Astrocyte (in vitro differentiated cells and primary cell): ENCODE measurements around the gene FAM193B. TPM values are rescaled to one million over a fixed set of nuclear protein-coding genes. Genes with fewer than 3 reads are reported as not detected.
"Not testable (repeated sequence)": the region's sequence is repeated elsewhere in the genome, so short reads cannot be mapped to it uniquely, and the experiment has no call there.

Experiments used
- DNase-seq: peaks from one replicate; pipeline ENCODE4 v3.0.0-alpha.2; 2010; ENCODE audit warnings: low read depth
- FAIRE-seq: peaks from 2 replicates; lab custom pipeline; 2011; peaks lifted over from hg19 to GRCh38; lab: Jason Lieb, UNC
- H2AFZ ChIP-seq: 2 replicates; pipeline ENCODE4 v1.6.0; 2012; ENCODE audit warnings: low read depth, low read length, inconsistent platforms
- H3K27ac ChIP-seq: 2 replicates; pipeline ENCODE4 v1.5.1; 2011; ENCODE audit warnings: low read depth, low read length, inconsistent platforms
- H3K27me3 ChIP-seq: 2 replicates; pipeline ENCODE4 v1.6.0; 2011; ENCODE audit warnings: low read length, inconsistent platforms; ENCODE audit not compliant: insufficient read depth
- H3K36me3 ChIP-seq: 2 replicates; pipeline ENCODE4 v1.5.1; 2011; ENCODE audit warnings: low read length, inconsistent platforms; ENCODE audit not compliant: insufficient read depth
- H3K4me1 ChIP-seq: 2 replicates; pipeline ENCODE4 v1.5.1; 2011; ENCODE audit warnings: low read length, inconsistent platforms; ENCODE audit not compliant: insufficient read depth
- H3K4me2 ChIP-seq: 2 replicates; pipeline ENCODE4 v1.6.0; 2012; ENCODE audit warnings: low read length, inconsistent platforms
- H3K4me3 ChIP-seq: 2 replicates; pipeline ENCODE4 v1.5.1; 2011; ENCODE audit warnings: low read depth, mild to moderate bottlenecking, low read length, inconsistent platforms; ENCODE audit not compliant: insufficient read depth
- H3K79me2 ChIP-seq: 2 replicates; pipeline ENCODE4 v1.6.0; 2012; ENCODE audit warnings: mild to moderate bottlenecking, low read length, inconsistent platforms; ENCODE audit not compliant: insufficient read depth
- H3K9ac ChIP-seq: 2 replicates; pipeline ENCODE4 v1.6.0; 2012; ENCODE audit warnings: mild to moderate bottlenecking, low read length, inconsistent platforms
- H3K9me3 ChIP-seq: 2 replicates; pipeline ENCODE4 v1.5.1; 2012; ENCODE audit warnings: low read depth, mild to moderate bottlenecking, low read length, inconsistent platforms; ENCODE audit not compliant: insufficient read depth
- H4K20me1 ChIP-seq: 2 replicates; pipeline ENCODE4 v1.6.0; 2012; ENCODE audit warnings: low read length, inconsistent platforms; ENCODE audit not compliant: insufficient read depth
- H3K27ac Mint-ChIP-seq: one replicate; pipeline ENCODE4 v1.8.0; 2021; ENCODE audit warnings: mild to moderate bottlenecking, mixed read lengths; ENCODE audit not compliant: unreplicated experiment
- H3K27me3 Mint-ChIP-seq: one replicate; pipeline ENCODE4 v1.8.0; 2021; ENCODE audit warnings: low read depth, mixed read lengths; ENCODE audit not compliant: unreplicated experiment
- H3K36me3 Mint-ChIP-seq: one replicate; pipeline ENCODE4 v1.8.0; 2021; ENCODE audit warnings: low read depth, mixed read lengths; ENCODE audit not compliant: unreplicated experiment
- H3K4me1 Mint-ChIP-seq: one replicate; pipeline ENCODE4 v1.8.0; 2021; ENCODE audit warnings: low read depth, mixed read lengths; ENCODE audit not compliant: unreplicated experiment
- H3K4me3 Mint-ChIP-seq: one replicate; pipeline ENCODE4 v1.8.0; 2021; ENCODE audit warnings: mild to moderate bottlenecking, moderate library complexity, mixed read lengths; ENCODE audit not compliant: unreplicated experiment
- H3K9me3 Mint-ChIP-seq: one replicate; pipeline ENCODE4 v1.8.0; 2021; ENCODE audit warnings: mild to moderate bottlenecking, mixed read lengths; ENCODE audit not compliant: unreplicated experiment
- EZH2 ChIP-seq: IDR thresholded peaks from 2 replicates; pipeline ENCODE4 v1.6.1; 2012; ENCODE audit warnings: mild to moderate bottlenecking, low read length, inconsistent platforms; ENCODE audit not compliant: insufficient read depth
- total RNA-seq: library from RNA; stranded (reverse); gene quantifications from 2 replicates; pipeline ENCODE4 v1.2.1, GENCODE V29; 2021
- TF ChIP-seq, protein P1 (sequence below): IDR thresholded peaks from 2 replicates; pipeline ENCODE4 v1.5.1; 2011; ENCODE audit warnings: low read depth, mild to moderate bottlenecking, inconsistent platforms, low read length, moderate library complexity; ENCODE audit not compliant: insufficient read depth

The FAM193B gene
- total RNA-seq, 1 donor from 2014 or later = 48.3 TPM

DNA sequence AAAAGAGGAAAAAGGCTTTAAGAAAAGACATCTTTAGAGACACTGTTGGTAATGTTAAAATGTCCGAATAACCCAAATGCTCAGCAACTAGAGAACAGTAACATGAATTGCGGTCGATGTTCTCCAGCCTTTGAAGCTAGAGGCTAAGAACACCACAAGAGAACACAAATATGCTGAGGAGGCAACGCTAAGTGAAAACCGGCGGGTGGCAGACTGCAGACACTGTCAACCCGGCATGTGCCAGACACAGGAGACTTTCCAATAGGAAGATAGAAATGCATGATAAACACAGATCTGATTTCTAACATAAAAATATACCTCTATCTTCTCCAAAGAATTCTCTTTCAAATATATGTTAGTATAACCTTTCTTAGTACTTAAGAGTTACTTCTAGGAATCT is 19.2 kb downstream of the FAM193B start:
- TF ChIP-seq, protein P1, sequence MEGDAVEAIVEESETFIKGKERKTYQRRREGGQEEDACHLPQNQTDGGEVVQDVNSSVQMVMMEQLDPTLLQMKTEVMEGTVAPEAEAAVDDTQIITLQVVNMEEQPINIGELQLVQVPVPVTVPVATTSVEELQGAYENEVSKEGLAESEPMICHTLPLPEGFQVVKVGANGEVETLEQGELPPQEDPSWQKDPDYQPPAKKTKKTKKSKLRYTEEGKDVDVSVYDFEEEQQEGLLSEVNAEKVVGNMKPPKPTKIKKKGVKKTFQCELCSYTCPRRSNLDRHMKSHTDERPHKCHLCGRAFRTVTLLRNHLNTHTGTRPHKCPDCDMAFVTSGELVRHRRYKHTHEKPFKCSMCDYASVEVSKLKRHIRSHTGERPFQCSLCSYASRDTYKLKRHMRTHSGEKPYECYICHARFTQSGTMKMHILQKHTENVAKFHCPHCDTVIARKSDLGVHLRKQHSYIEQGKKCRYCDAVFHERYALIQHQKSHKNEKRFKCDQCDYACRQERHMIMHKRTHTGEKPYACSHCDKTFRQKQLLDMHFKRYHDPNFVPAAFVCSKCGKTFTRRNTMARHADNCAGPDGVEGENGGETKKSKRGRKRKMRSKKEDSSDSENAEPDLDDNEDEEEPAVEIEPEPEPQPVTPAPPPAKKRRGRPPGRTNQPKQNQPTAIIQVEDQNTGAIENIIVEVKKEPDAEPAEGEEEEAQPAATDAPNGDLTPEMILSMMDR = no peak
- TF ChIP-seq EZH2 = no peak
- Mint-ChIP-seq H3K27ac (no peak overlapping the region), H3K36me3 (peaks cover 25% of the 10 kb centered on the region), H3K4me1 (peaks cover 29% of the 10 kb centered on the region), H3K9me3 (no peaks in the 10 kb centered on the region), H3K4me3 (no peak overlapping the region), H3K27me3 (no peaks in the 10 kb centered on the region)
- Histone ChIP-seq H3K4me3 (no peak overlapping the region), H2AFZ (no peak overlapping the region), H3K27me3 (no peaks in the 10 kb centered on the region), H3K36me3 (peaks cover 7% of the 10 kb centered on the region), H3K9me3 (no peaks in the 10 kb centered on the region), H3K79me2 (peaks cover 34% of the 10 kb centered on the region), H3K4me2 (no peak overlapping the region), H4K20me1 (peaks cover 73% of the 10 kb centered on the region), H3K4me1 (peaks cover 17% of the 10 kb centered on the region), H3K27ac (no peak overlapping the region), H3K9ac (no peak overlapping the region)
- DNase-seq (no peak), FAIRE-seq (no peak)

DNA sequence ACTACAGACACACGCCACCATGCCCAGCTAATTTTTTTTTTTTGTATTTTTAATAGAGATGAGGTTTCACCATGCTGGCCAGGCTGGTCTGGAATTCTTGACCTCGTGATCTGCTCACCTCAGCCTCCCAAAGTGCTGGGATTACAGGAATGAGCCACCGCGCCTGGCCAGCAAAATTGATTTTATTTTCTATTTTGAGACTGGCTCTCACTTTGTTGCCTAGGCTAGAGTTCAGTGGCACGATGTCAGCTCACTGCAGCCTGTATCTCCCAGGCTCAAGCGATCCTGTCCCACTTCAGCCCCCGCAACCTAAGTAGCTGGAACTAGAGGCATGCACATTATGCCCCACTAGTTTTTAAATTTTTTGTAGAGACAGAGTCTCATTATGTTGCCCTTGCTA is 19.9 kb downstream of the FAM193B start:
- peaks cover 74% of the 10 kb centered on the region for H4K20me1 ChIP-seq
- H3K27me3 ChIP-seq, H3K36me3 ChIP-seq, H3K27ac Mint-ChIP-seq, H3K27ac ChIP-seq, H3K9me3 ChIP-seq, DNase-seq, H3K9me3 Mint-ChIP-seq, H2AFZ ChIP-seq, H3K4me3 ChIP-seq, FAIRE-seq, H3K4me2 ChIP-seq, H3K4me3 Mint-ChIP-seq, H3K9ac ChIP-seq, H3K27me3 Mint-ChIP-seq: not testable (repeated sequence)
- peaks cover 27% of the 10 kb centered on the region for H3K4me1 Mint-ChIP-seq
- peaks cover 25% of the 10 kb centered on the region for H3K36me3 Mint-ChIP-seq
- H3K79me2 ChIP-seq = peaks cover 30% of the 10 kb centered on the region
- H3K4me1 ChIP-seq = peaks cover 17% of the 10 kb centered on the region

DNA sequence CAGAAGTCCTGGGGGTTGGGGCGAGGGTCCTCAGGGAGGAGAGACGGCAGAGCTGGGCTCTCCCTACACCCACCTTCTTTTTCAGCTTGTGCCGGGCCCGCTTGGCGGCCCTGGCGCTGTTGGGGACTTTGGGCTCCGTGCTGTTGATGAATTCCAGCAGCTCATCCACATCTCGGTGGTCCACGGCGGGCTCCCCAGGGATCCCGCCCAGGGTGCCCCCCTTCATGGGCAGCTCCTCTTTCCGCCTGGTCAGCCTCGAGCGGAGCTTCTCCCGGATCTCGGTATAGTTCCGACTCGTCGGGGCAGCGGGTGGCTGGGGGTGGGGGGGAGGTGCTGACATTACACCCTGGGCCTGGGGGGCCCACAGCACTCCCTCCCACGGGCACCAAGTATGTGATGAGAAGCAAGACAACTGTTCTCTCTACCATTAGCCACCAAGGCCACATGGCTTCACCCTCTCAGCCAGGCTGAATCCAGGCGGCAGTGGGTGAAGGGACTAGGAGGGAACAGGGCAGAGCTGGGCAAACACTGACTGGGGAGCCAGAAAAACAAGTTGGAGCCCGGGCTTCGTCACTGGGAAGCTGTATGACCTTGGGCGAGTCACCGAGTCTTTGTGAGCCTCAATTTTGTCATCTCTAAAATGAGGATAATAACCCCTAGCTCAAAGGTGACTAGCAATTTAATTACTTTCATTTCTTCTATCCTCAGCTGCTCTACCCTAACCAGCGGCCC is 23.0 kb downstream of the FAM193B start:
- Mint-ChIP-seq H3K36me3 (peaks cover 15% of the 10 kb centered on the region), H3K9me3 (no peaks in the 10 kb centered on the region), H3K4me1 (peaks cover 14% of the 10 kb centered on the region), H3K4me3 (no peak overlapping the region), H3K27ac (no peak overlapping the region), H3K27me3 (no peaks in the 10 kb centered on the region)
- Histone ChIP-seq H3K4me1 (no peaks in the 10 kb centered on the region), H2AFZ (no peak overlapping the region), H3K79me2 (peaks cover 18% of the 10 kb centered on the region), H3K4me2 (no peak overlapping the region), H3K4me3 (no peak overlapping the region), H3K36me3 (peaks cover 20% of the 10 kb centered on the region), H3K27me3 (no peaks in the 10 kb centered on the region), H4K20me1 (peaks cover 76% of the 10 kb centered on the region), H3K27ac (no peak overlapping the region), H3K9me3 (no peaks in the 10 kb centered on the region), H3K9ac (no peak overlapping the region)
- no peak for DNase-seq
- TF ChIP-seq, protein P1 = no peak
- TF ChIP-seq EZH2 = no peak
- FAIRE-seq = no peak
